Measurements from ENCODE around the gene SHC1.
"Not testable (repeated sequence)": the region's sequence is repeated elsewhere in the genome, so short reads cannot be mapped to it uniquely, and the experiment has no call there.

SHC1 gene

DNA sequence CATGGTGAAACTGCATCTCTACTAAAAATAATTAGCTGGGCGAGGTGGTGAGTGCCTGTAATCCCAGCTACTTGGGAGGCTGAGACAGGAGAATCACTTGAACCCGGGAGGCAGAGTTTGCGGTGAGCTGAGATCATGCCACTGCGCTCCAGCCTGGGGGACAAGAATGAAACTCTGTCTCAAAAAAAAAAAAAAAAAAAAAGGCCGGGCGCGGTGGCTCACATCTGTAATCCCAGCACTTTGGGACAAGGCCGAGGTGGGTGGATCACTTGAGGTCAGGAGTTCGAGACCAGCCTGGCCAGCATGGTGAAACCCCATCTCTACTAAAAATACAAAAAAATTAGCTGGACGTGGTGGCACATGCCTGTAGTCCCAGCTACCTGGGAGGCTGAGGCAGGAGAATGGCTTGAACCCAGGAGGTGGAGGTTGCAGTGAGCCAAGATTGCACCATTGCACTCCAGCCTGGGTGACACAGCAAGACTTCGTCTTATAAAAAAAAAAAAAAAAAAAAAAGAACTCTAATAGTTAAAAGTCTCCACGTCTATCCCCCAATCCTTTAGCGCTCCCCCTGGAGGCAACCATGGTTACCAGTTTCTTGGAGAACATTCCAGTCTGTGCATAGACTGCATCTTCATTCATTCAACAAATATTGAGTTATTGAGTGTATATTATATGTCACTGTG, 24.9 kb upstream of the SHC1 start:
- not testable (repeated sequence) for DNase-seq (ENCODE audit: low read depth, low spot score)

DNA sequence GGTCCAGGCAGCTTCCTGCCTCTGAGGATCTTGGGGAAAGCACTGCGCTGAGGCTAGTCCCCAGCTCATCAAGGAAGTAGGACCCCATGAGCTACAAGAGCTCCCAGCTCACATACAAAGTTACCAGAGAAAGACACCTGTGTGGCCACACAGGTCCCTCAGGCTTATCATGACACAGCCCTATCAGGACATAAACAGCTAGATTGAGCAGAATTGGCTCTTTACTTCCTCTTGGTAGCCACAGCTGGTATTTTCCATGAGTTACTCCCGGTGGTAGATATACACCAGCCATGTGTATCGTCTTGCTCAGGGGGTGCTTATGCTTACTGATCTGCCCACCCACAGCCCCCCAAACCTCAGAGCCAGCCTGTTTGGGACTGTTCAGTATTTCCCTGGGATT, 24.0 kb upstream of the SHC1 start:
- DNase-seq (ENCODE audit: low read depth, low spot score): no peak

DNA sequence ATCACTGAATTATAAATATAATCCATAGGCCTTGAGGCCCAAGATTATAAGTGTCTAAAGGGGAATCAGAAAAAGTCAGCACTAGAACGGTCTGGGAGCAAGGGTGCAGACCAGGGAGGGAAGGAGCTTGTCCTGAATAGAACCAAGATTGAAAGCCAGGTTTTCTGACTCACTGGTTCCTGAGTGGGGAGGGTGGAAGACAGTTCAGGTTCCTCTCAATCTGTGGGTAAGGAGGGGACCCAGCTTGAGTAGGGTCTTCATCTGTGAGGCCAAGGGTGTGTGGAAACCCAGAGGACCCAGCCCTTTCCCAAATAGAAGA, 23.7 kb upstream of the SHC1 start:
- no peak for DNase-seq (ENCODE audit: low read depth, low spot score)

DNA sequence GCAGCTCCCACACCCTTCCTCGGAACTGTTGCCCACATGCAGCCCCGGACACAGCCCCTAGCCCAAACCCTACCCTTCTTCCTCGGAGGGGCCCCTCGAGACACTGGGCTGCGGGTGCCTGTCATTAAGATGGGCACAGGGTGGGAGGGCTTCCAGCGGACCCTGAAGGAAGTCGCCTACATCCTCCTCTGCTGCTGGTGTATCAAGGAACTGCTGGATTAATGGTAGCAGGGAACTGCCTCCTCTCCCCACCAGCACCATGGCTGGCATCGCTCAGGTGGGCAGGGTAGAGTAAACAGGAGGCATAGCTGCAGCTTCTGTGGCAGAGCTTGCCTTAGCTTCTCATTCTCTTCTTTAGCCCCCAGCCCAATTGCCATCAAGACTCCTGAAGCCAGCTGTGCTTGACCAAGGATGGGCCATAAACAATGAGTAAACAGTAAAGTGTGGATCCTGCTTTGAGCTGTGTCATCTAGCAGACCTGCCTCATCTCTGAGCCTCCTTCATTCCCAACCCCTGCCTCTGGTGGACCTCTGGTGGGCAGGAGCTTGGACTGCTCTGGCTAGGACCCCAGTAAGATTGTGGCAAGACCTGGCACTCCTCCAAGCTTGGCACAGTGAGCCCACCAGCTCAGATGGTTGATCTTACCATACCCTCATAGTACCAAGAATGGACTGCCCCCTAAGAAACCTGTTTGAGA, 23.2 kb upstream of the SHC1 start, which contains the start of gene LENEP:
LENEP (plus strand) TSS at position 15 of the 697 bp plus-strand sequence; CDS start at position 37, 22 bp downstream.
- no peak for DNase-seq (ENCODE audit: low read depth, low spot score)

DNA sequence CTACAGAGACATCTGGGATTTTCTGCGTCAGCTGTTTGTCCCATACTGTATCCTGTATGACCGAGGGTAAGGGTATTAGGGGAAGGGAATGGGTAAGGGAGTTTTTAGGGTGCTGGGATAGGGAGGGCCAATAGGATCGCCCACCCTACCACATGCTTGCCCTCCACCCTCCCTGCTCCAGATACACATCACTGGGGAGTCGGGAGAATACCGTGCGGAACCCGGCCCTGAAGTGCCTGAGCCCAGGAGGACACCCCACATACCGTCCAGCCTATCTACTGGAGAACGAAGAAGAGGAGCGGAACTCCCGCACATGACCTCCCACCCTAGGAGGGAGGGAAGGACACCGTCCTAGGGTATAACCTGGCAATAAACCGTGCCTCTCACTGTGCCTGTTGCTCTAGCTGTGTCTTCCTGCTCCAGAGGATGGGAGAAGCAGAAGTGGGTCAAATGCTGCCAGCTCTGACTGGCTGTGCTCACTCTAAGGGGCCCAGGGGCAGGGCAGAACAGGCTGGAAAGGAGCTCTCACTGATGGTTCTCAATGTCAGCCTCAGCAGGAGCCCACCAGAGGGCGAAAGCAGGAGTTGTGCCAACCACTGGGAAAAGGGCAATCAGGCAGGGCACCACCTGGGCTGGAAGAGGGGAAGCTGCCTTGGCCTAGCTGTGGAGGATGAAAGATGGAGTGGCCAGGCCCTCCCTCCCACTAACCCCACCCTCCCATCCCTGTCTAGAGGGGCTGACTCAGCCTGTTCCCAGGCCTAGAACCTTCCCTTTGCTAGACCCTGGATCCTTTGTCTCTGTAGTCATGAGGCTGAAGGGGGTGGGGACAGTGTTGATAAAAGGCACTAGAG, 22.4 kb upstream of the SHC1 start:
- DNase-seq (ENCODE audit: low read depth, low spot score): no peak

DNA sequence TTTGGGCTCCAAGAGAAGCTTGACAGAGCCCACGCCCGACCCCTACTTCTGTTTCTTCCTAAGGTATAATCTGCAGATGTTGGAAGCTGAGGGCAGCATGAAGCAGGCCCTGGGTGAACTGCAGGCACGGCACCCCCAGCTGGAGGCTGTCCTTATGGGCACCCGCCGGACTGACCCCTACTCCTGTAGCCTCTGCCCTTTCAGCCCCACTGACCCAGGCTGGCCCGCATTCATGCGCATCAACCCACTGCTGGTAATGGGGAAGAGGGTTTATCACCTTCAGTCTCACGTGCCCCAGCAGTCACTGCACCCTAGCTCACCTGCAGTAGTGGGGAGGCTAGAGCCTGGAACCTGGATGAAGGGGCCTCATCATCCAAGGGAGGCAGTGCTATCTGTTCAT, 19.7 kb upstream of the SHC1 start:
- DNase-seq (ENCODE audit: low read depth, low spot score): no peak

DNA sequence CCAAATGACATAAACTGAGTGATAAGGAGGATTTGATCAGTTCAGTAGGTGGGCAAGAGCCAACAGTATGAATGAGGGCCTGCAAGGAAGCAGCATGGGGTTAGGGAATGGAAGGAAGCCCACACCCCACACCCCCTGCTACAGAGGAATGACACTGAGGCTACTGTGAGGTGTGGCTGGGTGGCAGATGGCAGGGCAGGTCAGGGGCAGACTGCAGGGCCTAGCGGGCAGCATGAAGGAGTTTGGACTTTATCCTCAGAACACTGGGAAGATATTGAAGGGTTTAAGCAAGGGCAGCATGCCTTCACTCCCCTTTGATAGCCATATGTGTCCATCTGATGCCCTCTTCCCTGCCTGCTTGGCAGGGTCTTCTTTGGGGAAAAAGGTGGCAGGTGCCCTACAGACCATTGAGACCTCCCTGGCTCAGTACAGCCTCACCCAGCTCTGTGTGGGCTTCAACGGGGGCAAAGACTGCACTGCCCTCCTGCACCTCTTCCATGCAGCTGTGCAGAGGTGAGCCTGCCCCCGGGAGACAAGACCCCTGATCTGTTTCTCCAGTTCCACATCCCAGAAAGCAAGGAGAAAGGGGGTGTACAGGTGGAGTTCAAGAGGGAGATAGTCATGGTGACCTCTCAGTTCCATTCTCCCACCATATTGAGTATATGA, 18.8 kb upstream of the SHC1 start:
- DNase-seq (ENCODE audit: low read depth, low spot score): no peak

DNA sequence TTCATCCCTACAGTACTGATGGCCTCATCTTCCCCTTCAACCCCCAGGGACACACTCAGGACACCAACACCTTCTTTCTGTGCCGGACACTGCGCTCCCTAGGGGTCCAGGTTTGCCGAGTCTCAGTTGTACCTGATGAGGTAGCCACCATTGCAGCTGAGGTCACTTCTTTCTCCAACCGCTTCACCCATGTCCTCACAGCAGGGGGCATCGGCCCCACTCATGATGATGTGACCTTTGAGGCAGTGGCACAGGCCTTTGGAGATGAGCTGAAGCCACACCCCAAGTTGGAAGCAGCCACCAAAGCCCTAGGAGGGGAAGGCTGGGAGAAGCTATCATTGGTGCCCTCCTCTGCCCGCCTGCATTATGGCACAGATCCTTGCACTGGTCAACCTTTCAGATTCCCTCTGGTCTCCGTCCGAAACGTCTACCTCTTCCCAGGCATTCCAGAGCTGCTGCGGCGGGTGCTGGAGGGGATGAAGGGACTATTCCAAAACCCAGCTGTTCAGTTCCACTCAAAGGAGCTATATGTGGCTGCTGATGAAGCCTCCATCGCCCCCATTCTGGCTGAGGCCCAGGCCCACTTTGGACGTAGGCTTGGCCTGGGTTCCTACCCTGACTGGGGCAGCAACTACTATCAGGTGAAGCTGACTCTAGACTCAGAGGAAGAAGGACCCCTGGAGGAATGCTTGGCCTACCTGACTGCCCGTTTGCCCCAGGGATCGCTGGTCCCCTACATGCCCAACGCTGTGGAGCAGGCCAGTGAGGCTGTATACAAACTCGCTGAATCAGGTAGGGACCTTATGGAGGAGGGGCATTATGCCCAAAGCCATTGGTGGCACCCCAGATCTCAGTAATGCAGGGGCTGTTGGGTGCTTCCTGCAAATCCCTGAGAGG, 17.8 kb upstream of the SHC1 start:
- DNase-seq (ENCODE audit: low read depth, low spot score): no peak

DNA sequence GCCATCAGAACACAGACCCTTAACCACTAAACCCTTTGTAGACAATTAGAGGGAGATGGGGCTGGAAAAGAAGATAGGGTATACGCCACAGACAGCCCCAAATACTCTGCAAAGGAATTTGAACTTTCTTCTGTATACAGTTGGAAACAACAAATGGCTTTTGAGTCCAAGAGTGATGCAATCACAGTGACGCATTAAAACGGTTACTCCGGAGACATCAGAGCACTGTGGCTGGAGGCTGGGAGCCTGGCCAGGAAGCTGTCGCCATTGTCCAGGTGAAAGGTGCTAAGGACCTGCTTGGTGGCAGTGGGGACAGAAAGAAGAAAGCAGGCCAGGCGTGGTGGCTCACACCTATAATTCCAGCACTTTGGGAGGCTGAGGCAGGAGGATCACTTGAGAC, 16.8 kb upstream of the SHC1 start:
- DNase-seq (ENCODE audit: low read depth, low spot score): no peak

DNA sequence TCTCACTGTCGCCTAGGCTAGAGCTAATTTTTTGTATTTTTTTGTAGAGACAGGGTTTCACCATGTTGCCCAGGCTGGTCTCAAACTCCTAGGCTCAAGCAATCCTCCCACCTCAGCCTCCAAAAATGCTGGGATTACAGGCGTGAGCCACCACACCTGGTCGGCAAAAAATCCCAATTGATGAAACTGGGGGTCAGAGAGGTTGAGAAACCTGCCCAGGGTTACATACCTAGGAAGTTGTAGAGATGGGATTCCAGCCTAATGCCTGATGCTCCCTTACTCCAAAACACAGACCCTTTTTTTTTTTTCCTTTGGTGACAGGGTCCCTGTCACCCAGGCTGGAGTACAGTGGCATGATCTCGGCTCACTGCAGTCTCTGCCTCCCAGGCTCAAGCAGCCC, 16.2 kb upstream of the SHC1 start:
- DNase-seq (ENCODE audit: low read depth, low spot score): not testable (repeated sequence)

DNA sequence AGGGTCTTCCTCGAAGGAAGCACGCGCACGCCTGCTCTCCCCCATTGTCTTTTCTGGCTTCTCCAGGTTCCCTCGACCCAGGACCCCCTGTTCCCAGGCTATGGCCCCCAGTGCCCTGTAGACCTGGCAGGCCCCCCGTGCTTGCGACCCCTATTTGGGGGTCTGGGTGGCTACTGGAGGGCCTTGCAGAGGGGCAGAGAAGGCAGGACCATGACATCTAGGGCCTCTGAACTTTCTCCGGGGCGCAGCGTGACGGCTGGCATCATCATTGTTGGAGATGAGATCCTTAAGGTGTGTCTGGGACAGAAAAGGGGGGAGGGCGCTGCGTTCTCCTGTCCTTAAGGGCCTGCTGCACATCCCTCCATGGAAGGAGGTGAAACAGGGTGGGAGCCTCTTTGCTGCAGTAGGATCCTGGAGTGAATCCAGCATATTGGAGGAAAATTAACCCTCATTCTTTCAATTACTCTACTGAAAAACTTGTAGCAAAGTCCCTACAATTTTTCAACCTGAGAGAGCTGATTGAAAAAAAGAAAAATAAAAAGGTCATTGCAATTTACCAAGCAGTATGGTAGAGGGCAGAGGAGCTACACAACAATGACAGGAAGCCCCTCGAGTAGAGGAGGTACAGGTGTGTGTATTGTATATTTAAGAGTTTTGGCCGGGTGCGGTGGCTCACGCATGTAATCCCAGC, 13.4 kb upstream of the SHC1 start:
- no peak for DNase-seq (ENCODE audit: low read depth, low spot score)

DNA sequence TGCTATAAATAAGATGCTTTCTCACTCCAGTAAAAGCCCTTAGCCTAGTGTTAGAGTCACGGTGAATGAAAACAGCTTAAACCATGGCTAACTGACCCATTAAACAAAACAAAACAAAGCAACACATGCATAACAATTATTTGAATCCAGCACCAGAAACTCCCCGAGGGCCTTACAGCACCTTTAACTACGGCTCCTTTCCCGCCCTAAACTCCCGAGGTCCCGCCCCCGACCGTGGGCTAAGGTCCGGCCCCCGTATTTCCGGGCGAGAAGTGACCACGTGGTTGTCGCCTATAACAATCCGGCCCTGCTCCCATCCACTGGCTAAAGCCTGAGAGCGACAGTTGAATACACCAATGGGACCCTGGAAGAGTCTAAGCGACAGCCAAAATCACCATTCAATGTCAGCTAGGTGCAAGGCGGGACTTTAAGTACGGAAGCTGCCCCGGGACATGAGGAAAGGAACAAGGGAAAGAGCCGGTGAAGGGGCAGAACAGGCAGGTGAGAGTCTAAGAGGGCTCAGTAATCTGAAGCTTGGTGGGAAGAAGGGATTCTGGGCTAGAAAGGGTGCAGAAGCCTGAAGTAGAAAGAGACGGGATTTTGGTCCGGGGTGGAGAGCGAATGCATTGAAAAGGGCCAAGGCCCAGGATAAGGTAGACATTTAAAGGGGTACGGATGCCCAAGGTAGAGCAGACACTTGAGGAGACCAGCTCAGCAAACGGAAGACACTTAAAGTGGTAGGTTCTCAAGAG, 12.5 kb upstream of the SHC1 start, which contains the start of gene FLAD1:
FLAD1 (plus strand) TSS at position 448 of the 752 bp plus-strand sequence. CDS start 351 bp downstream, outside the sequence.
- DNase-seq (ENCODE audit: low read depth, low spot score): peak; percentile 92

DNA sequence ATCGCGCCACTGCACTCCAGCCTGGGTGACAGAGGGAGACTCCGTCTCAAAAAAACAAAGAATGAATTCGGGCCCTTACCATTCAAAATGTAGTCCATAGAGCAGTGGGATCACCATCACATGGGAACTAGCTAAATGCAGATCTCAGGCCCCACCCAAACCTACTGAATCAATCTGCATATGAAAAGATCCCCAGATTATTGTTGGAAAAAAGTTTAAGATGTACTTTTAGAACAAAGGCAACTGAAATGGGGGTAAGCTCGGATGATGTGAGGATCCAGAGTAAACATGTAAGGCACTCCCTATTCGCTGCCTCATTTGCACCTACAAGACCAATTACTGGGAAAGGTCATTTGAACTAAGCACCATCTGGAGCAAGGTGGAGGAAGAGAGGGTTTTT, 11.8 kb upstream of the SHC1 start:
- DNase-seq (ENCODE audit: low read depth, low spot score): no peak

DNA sequence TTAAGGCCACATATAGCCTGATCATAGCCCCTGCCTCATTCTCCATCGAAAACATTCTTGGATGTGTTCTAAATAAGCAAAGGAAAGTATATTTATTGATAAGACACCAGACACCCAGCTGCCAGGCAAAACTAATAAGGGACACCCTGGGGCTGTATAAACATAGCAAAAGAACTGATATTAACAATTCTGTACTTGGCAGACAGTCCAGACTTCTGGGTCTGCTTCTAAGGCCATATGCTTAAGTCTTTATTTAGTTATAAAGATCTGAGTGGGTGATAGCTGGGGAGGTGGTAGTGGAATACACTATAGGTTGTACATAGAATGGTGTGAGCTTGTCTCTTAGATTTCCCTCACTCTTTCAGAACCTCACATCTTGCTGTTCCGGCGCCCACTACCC, 7.8 kb upstream of the SHC1 start:
- DNase-seq (ENCODE audit: low read depth, low spot score): no peak

DNA sequence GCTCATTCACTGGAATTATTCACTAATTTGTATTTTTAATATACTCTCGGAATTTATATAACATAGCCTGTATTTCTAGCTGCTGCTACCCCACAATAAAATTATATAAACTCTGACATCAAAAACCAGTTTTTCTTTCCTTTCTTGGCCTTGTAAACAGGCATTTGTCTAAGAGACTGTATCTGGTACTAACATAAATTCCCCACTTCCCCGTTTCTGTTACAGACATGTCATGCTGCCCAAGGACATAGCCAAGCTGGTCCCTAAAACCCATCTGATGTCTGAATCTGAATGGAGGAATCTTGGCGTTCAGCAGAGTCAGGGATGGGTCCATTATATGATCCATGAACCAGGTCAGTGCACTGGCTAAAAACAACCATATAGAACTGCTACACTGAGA, 7.2 kb upstream of the SHC1 start:
- not testable (repeated sequence) for DNase-seq (ENCODE audit: low read depth, low spot score)

DNA sequence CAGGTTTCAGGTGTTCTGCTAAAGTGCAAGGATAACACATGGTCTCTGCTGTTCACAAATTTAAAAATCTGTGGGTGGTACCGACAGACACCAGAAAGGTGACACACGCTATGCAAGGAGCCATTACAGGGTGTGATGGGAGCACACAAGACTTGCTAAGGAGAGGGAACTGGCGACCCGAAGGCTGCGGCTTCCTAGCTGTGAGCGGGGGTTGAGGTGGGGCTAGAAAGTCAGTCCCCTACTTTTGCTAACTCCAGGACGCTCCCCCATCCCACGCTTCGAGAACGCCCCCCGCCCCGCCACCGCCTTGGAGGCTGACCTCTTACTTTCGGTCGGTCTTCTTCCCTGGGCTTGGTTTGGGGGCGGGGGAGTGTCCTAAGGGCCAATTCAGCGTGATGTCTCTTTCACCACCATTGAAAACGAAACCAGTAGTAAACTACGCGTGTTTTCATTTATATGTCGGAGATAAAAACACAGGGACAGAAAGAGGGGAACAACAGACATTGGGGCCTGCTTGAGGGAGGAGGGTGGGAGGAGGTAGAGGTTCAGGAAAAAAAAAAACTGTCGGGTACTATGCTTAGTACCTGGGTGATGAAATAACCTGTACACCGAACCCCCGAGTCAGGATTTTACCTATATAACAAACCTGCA, 5.0 kb upstream of the SHC1 start:
- peak; percentile 23 for DNase-seq (ENCODE audit: low read depth, low spot score)

DNA sequence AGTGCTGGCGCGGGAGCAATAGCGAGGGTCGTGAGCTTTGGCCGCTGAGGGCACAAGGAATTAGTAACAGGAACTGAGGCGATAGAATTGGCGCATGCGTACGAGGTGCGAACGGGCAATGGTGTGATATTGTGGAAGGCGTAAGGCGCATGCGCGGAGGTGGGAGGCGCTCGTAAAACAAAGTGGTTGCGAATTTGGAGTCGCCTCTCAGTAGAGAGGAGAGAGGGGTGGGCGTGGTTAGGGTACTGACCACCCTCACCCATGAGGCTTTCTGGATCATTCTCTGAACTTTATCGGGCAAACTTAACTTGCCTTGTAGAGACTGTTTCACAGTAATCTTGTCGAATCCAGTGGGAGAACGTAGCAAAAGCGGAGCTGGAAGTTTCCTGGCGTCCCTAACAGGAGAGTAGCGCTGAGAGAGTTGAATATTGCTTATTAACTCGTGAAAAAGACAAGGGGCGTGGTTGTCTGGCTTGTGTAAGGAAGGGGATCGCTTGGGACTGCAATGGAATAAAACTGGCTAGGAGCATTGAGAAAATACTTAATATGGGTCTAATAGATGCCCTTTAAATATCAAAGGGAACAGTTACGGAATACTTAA, 4.4 kb upstream of the SHC1 start:
- peak; percentile 81 for DNase-seq (ENCODE audit: low read depth, low spot score)

DNA sequence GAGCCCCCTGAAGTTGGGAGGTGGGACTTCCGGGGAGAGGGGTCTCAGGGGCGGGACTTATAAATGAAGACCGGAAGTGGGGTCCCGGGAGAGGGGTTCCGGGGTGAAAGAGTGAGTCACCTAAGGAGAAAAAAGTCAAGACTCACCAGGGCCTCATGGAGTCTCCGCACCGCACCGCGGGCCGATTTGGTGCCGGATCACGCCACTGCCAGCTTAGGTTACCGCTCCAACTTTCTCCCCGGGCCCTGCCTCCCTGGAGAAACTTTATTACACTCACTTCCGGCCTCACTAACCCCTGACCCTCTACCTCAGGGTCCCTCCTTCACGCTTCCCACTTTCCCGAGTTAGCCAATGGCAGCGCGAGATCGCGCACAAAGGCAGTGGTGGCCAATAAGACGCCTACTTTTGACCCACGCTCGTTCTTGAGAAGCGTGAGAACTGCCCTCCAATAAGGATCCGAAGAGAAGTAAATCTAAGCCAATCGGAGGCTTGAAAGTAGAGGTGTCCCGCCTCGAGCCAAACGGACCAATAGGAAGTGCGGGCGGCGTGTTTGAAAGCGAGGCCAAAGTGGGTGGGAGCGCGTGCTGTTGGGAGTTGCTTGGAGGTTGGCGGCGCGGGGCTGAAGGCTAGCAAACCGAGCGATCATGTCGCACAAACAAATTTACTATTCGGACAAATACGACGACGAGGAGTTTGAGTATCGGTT, 3.7 kb upstream of the SHC1 start, which contains the start of gene CKS1B:
CKS1B (plus strand) TSS at position 580 of the 706 bp plus-strand sequence; CDS start at position 645, 65 bp downstream.
- DNase-seq (ENCODE audit: low read depth, low spot score): peak; percentile 86

Data from activated naive CD8-positive, alpha-beta T cell treated with anti-CD3 and anti-CD28 coated beads, Interleukin-2, amount 50 U/mL, for 16 hours (primary cell).